ENCODE results near the gene TM4SF4. TPM values are rescaled to one million over a fixed set of nuclear protein-coding genes. Genes with fewer than 3 reads are reported as not detected.

TM4SF4 gene
- total RNA-seq, 1 donor = under 0.01 TPM

GRCh38 chr3:149489060-149489690 lies 14.7 kb downstream of the TM4SF4 start:
- H3K4me3 ChIP-seq (ENCODE audit: low read depth, low read length) = no peak overlapping the region
- no peak for DNase-seq (ENCODE audit: low read depth)
- TF ChIP-seq CTCF (IDR thresholded peaks at IDR 0.05; ENCODE audit: insufficient read depth, low read depth, low read length) = peak; percentile 77

- H3K4me3 ChIP-seq (ENCODE audit: low read depth, low read length) = no peak overlapping the region
- no peak for DNase-seq (ENCODE audit: low read depth)
- no peak for TF ChIP-seq CTCF (IDR thresholded peaks at IDR 0.05; ENCODE audit: insufficient read depth, low read depth, low read length)
Observed at GRCh38 chr3:149490260-149490971, 15.9 kb downstream of the TM4SF4 start.

DNA sequence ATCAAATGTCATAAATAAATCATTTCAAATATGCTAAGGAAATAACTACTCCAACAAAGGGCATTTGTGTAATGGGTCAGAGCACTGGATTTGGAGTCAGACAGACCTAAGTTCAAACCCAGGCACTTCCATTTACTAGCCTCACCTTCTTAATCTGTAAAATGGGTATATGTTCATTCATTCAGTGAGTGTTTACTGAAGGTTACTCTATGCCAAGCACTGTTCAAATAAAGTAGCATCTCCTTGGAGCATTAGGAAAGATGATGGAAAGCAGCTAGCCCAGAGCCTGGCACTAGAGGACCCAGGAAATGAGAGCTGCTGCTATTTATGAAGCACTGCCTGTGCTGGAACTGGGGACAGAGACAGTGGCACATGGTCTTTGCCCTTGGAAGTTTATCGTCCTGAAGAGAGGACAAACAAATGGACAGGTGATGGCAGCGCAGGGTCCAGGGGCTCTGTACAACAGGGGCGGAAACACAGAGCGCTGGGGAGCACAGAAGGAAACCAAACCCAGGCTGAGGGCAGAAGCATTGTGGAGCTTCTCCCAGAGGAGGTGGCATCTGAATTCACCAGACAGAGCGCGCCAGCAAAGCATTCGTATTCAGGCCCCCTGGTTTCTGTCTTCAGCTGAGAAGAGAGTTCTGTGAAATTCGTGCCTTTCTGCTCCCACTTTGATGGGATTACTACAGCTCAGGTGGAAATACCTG lies 19.0 kb downstream of the TM4SF4 start:
- TF ChIP-seq CTCF (IDR thresholded peaks at IDR 0.05; ENCODE audit: insufficient read depth, low read depth, low read length) = no peak
- no peak overlapping the region for H3K4me3 ChIP-seq (ENCODE audit: low read depth, low read length)
- no peak for DNase-seq (ENCODE audit: low read depth)

- TF ChIP-seq CTCF (IDR thresholded peaks at IDR 0.05; ENCODE audit: insufficient read depth, low read depth, low read length) = peak; percentile 92
Observed at GRCh38 chr3:149494022-149494758, 19.7 kb downstream of the TM4SF4 start.

GRCh38 chr3:149494759-149495580 lies 20.5 kb downstream of the TM4SF4 start:
- peak; percentile 42 for DNase-seq (ENCODE audit: low read depth)
- H3K4me3 ChIP-seq (ENCODE audit: low read depth, low read length) = no peak overlapping the region
- TF ChIP-seq CTCF (IDR thresholded peaks at IDR 0.05; ENCODE audit: insufficient read depth, low read depth, low read length) = no peak

More at GRCh38 chr3:149494022-149494758, 19.7 kb downstream of the TM4SF4 start:
- H3K4me3 ChIP-seq (ENCODE audit: low read depth, low read length) = no peak overlapping the region
- DNase-seq (ENCODE audit: low read depth) = peak; percentile 76

Data from fibroblast of villous mesenchyme (primary cell).